ENCODE results near the gene RNF32. TPM values are rescaled to one million over a fixed set of nuclear protein-coding genes. Genes with fewer than 3 reads are reported as not detected.
"Not testable (repeated sequence)": the region's sequence is repeated elsewhere in the genome, so short reads cannot be mapped to it uniquely, and the experiment has no call there.

RNF32 gene
- total RNA-seq, 2 donors from 2014 or later, result 0.79 TPM; not detected in 1

- no peak for TF ChIP-seq CTCF (IDR thresholded peaks at IDR 0.05)
- no peaks in the 10 kb centered on the region for H3K9me3 ChIP-seq
- H3K36me3 ChIP-seq, result no peaks in the 10 kb centered on the region
- no peak overlapping the region for H3K27ac ChIP-seq
- no peak for DNase-seq (ENCODE audit: low spot score)
- no peaks in the 10 kb centered on the region for H3K4me1 ChIP-seq
- no peak overlapping the region for H3K4me3 ChIP-seq
- H3K27me3 ChIP-seq, result no peaks in the 10 kb centered on the region
These were observed 23.4 kb upstream of the RNF32 start for GRCh38 chr7:156617215-156617614.

- H3K27ac ChIP-seq, result no peak overlapping the region
- no peak for TF ChIP-seq CTCF (IDR thresholded peaks at IDR 0.05)
- DNase-seq (ENCODE audit: low spot score), result no peak
- H3K4me3 ChIP-seq, result no peak overlapping the region
- H3K9me3 ChIP-seq, result no peaks in the 10 kb centered on the region
- H3K36me3 ChIP-seq, result no peaks in the 10 kb centered on the region
- no peaks in the 10 kb centered on the region for H3K27me3 ChIP-seq
- H3K4me1 ChIP-seq, result no peaks in the 10 kb centered on the region
These were observed 22.3 kb upstream of the RNF32 start for GRCh38 chr7:156618078-156618779.

GRCh38 chr7:156618780-156619367 lies 21.7 kb upstream of the RNF32 start:
- no peak for DNase-seq (ENCODE audit: low spot score)
- Histone ChIP-seq H3K4me1 (no peaks in the 10 kb centered on the region), H3K36me3 (no peaks in the 10 kb centered on the region), H3K9me3 (no peaks in the 10 kb centered on the region), H3K27me3 (no peaks in the 10 kb centered on the region), H3K4me3 (no peak overlapping the region), H3K27ac (no peak overlapping the region)
- TF ChIP-seq CTCF (IDR thresholded peaks at IDR 0.05), result no peak

GRCh38 chr7:156619488-156620290 lies 20.9 kb upstream of the RNF32 start:
- not testable (repeated sequence) for H3K4me3 ChIP-seq; H3K27ac ChIP-seq; H3K4me1 ChIP-seq; H3K27me3 ChIP-seq; DNase-seq (ENCODE audit: low spot score); H3K9me3 ChIP-seq; H3K36me3 ChIP-seq

GRCh38 chr7:156620291-156620675 lies 20.3 kb upstream of the RNF32 start:
- no peak for TF ChIP-seq CTCF (IDR thresholded peaks at IDR 0.05)
- Histone ChIP-seq H3K36me3 (no peaks in the 10 kb centered on the region), H3K27me3 (no peaks in the 10 kb centered on the region), H3K27ac (no peak overlapping the region), H3K4me3 (no peak overlapping the region), H3K9me3 (no peaks in the 10 kb centered on the region), H3K4me1 (no peaks in the 10 kb centered on the region)
- DNase-seq (ENCODE audit: low spot score), result no peak

- H3K4me3 ChIP-seq, result no peak overlapping the region
- H3K27me3 ChIP-seq, result no peaks in the 10 kb centered on the region
- H3K4me1 ChIP-seq, result no peaks in the 10 kb centered on the region
- H3K27ac ChIP-seq, result no peak overlapping the region
- no peak for DNase-seq (ENCODE audit: low spot score)
- no peaks in the 10 kb centered on the region for H3K9me3 ChIP-seq
- no peaks in the 10 kb centered on the region for H3K36me3 ChIP-seq
- TF ChIP-seq CTCF (IDR thresholded peaks at IDR 0.05), result no peak
These were observed 18.9 kb upstream of the RNF32 start for GRCh38 chr7:156621652-156622051.
